ENCODE results near the gene DCTPP1. TPM values are rescaled to one million over a fixed set of nuclear protein-coding genes. Genes with fewer than 3 reads are reported as not detected.

The DCTPP1 gene
- total and polyA plus RNA-seq, 2 of the 13 experiments (the other 11 are each of a cell fraction or from before 2014, with no cell fraction given) = 54.8 to 74.4 TPM

GRCh38 chr16:30472328-30472942 is 42.6 kb upstream of the DCTPP1 start, which contains the start of gene ITGAL (continued):
- TF ChIP-seq ZNF407 (CRISPR knock-in tag; IDR thresholded peaks at IDR 0.05; ENCODE audit: not compliant biosample characterization) (no peak), DMAP1 (CRISPR knock-in tag; IDR thresholded peaks at IDR 0.05) (no peak), ZKSCAN5 (CRISPR knock-in tag; IDR thresholded peaks at IDR 0.05) (no peak), BRF2 (CRISPR knock-in tag; IDR thresholded peaks at IDR 0.05) (no peak), KDM5B (CRISPR knock-in tag; IDR thresholded peaks at IDR 0.05; ENCODE audit: borderline replicate concordance) (no peak), TGIF2 (CRISPR knock-in tag; IDR thresholded peaks at IDR 0.05) (no peak), ZBTB20 (CRISPR knock-in tag; IDR thresholded peaks at IDR 0.05; ENCODE audit: borderline replicate concordance, low read depth) (no peak), ZNF496 (CRISPR knock-in tag; IDR thresholded peaks at IDR 0.05; ENCODE audit: insufficient replicate concordance) (no peak), KAT8 (CRISPR knock-in tag; IDR thresholded peaks at IDR 0.05) (no peak), SOX5 (CRISPR knock-in tag; IDR thresholded peaks at IDR 0.05; ENCODE audit: borderline replicate concordance) (no peak; the same call in 1 of the 2 replicates), MXD3 (CRISPR knock-in tag; IDR thresholded peaks at IDR 0.05) (no peak), ZNF580 (CRISPR knock-in tag; IDR thresholded peaks at IDR 0.05; ENCODE audit: borderline replicate concordance, low read depth) (peak; percentile 48; the same call in 1 of the 2 replicates), ZMYM3 (CRISPR knock-in tag; IDR thresholded peaks at IDR 0.05) (peak; percentile 94), AGO2 (optimal IDR thresholded peaks at IDR 0.05; ENCODE audit: low read depth, low read length) (no peak), RBFOX2 (IDR thresholded peaks at IDR 0.05; ENCODE audit: low read depth, low read length) (no peak), ZNF772 (CRISPR knock-in tag; IDR thresholded peaks at IDR 0.05) (no peak), ZNF607 (CRISPR knock-in tag; IDR thresholded peaks at IDR 0.05; ENCODE audit: borderline replicate concordance) (no peak)
- TF ChIP-seq, protein P1, sequence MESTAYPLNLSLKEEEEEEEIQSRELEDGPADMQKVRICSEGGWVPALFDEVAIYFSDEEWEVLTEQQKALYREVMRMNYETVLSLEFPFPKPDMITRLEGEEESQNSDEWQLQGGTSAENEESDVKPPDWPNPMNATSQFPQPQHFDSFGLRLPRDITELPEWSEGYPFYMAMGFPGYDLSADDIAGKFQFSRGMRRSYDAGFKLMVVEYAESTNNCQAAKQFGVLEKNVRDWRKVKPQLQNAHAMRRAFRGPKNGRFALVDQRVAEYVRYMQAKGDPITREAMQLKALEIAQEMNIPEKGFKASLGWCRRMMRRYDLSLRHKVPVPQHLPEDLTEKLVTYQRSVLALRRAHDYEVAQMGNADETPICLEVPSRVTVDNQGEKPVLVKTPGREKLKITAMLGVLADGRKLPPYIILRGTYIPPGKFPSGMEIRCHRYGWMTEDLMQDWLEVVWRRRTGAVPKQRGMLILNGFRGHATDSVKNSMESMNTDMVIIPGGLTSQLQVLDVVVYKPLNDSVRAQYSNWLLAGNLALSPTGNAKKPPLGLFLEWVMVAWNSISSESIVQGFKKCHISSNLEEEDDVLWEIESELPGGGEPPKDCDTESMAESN (CRISPR knock-in tag; conservative IDR thresholded peaks at IDR 0.05) = no peak

Measured in HepG2 (cell line).